Measurements from ENCODE around the gene PEAK1.
"Not testable (repeated sequence)": the region's sequence is repeated elsewhere in the genome, so short reads cannot be mapped to it uniquely, and the experiment has no call there.

PEAK1 gene

GRCh38 chr15:77410701-77411618 is 8.9 kb downstream of the PEAK1 start:
- Histone ChIP-seq H3K9me2 (replicated peaks; ENCODE audit: insufficient read depth, low read length) (no peaks in the 10 kb centered on the region), H3K27me3 (ENCODE audit: low read length) (no peaks in the 10 kb centered on the region), H3K4me2 (ENCODE audit: low read depth, low read length, poor library complexity, severe bottlenecking) (no peak overlapping the region), H3K36me3 (ENCODE audit: low read length) (no peaks in the 10 kb centered on the region), H3F3A (ENCODE audit: insufficient read depth) (0 out of 2 replicates have a peak, but pooled peaks cover 5% of the 10 kb centered on the region), H3K9me3 (ENCODE audit: insufficient read depth, low read length) (no peaks in the 10 kb centered on the region), H4K20me1 (ENCODE audit: low read depth, low read length) (peaks cover 14% of the 10 kb centered on the region), H3K9ac (ENCODE audit: low read length) (no peak overlapping the region), H2AFZ (ENCODE audit: low read depth, low read length, severe bottlenecking) (no peak overlapping the region), H3K79me2 (ENCODE audit: insufficient read depth, low read length) (no peaks in the 10 kb centered on the region), H3K4me3 (ENCODE audit: insufficient read depth, low read length, poor library complexity, severe bottlenecking) (no peak overlapping the region), H3K27ac (ENCODE audit: low read depth, low read length) (no peak overlapping the region)
- TF ChIP-seq CTCF (IDR thresholded peaks at IDR 0.05; ENCODE audit: insufficient read depth, low read length, poor library complexity, severe bottlenecking): no peak
- TF ChIP-seq EZH2phosphoT487 (conservative IDR thresholded peaks at IDR 0.05; ENCODE audit: low read length): no peak

DNA sequence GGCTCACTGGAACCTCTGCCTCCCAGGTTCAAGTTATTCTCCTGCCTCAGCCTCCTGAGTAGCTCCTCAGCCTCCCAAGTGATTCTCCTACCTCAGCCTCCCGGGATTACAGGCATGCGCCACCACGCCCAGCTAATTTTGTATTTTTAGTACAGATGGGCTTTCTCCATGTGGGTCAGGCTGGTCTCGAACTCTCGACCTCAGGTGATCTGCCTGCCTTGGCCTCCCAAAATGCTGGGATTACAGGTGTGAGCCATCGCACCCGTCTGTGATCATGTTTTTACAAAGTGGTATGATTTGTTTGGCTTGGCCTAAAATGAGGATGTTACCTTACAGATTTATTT is 9.8 kb downstream of the PEAK1 start:
- H3K9ac ChIP-seq (ENCODE audit: low read length); H3K4me2 ChIP-seq (ENCODE audit: low read depth, low read length, poor library complexity, severe bottlenecking); H3K9me2 ChIP-seq (replicated peaks; ENCODE audit: insufficient read depth, low read length); H3K4me3 ChIP-seq (ENCODE audit: insufficient read depth, low read length, poor library complexity, severe bottlenecking); H3K36me3 ChIP-seq (ENCODE audit: low read length); H3F3A ChIP-seq (ENCODE audit: insufficient read depth); H3K27ac ChIP-seq (ENCODE audit: low read depth, low read length); H3K9me3 ChIP-seq (ENCODE audit: insufficient read depth, low read length); H3K27me3 ChIP-seq (ENCODE audit: low read length); H3K79me2 ChIP-seq (ENCODE audit: insufficient read depth, low read length); H2AFZ ChIP-seq (ENCODE audit: low read depth, low read length, severe bottlenecking): not testable (repeated sequence)
- peaks cover 17% of the 10 kb centered on the region for H4K20me1 ChIP-seq (ENCODE audit: low read depth, low read length)

DNA sequence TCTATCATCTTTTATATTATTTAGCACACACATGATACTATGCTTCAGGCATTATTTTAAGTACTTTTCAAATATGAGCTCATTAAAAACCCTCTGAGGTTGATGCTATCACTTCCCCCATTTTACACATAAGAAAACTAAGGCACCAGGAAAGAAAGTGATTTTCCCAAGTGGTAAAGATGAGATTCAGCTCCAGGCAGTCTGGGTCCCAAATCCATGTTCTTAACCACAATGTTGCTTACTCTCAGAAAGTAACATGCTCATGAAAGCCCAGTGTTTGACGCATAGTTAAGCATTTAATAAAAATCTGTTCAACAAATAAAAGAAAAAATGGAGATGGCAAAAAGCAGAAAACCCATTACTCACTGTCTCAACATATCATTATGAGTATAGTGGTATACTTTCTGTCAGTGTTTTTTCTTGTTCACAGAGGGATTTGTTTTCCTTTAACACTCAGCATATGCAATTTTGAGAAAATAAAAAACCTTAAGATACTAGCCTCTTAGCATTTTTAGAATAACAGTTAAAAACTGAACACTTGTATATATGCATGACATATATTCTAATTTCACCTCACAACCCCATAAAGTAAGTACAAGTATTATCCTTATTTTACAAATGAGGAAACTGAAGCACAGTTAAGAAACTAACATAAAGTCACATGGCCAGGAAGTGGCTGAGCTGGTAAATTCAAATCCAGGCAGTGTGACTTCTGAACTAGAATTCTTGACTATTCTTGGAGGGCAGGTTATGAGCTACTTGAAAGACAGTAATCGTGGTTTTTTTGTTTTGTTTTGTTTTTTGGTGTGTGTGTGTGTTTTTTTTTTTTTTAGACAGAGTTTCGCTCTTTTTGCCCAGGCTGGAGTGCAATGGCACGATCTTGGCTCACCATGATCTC is 10.4 kb downstream of the PEAK1 start:
- Histone ChIP-seq H3K27me3 (ENCODE audit: low read length) (no peaks in the 10 kb centered on the region), H3K79me2 (ENCODE audit: insufficient read depth, low read length) (no peaks in the 10 kb centered on the region)

More for the DNA sequence above, 10.4 kb downstream of the PEAK1 start:
- Histone ChIP-seq H2AFZ (ENCODE audit: low read depth, low read length, severe bottlenecking) (no peak overlapping the region), H3K36me3 (ENCODE audit: low read length) (no peaks in the 10 kb centered on the region), H3F3A (ENCODE audit: insufficient read depth) (0 out of 2 replicates have a peak, but pooled peaks cover 5% of the 10 kb centered on the region), H4K20me1 (ENCODE audit: low read depth, low read length) (peaks cover 16% of the 10 kb centered on the region), H3K4me2 (ENCODE audit: low read depth, low read length, poor library complexity, severe bottlenecking) (no peak overlapping the region), H3K9me3 (ENCODE audit: insufficient read depth, low read length) (no peaks in the 10 kb centered on the region), H3K9ac (ENCODE audit: low read length) (no peak overlapping the region), H3K27ac (ENCODE audit: low read depth, low read length) (no peak overlapping the region), H3K4me3 (ENCODE audit: insufficient read depth, low read length, poor library complexity, severe bottlenecking) (no peak overlapping the region), H3K9me2 (replicated peaks; ENCODE audit: insufficient read depth, low read length) (no peaks in the 10 kb centered on the region)
- TF ChIP-seq EZH2phosphoT487 (conservative IDR thresholded peaks at IDR 0.05; ENCODE audit: low read length) (no peak), CTCF (IDR thresholded peaks at IDR 0.05; ENCODE audit: insufficient read depth, low read length, poor library complexity, severe bottlenecking) (no peak)

Data from SU-DHL-6 (cell line).